DMS114 treated with DMSO at 0.1 percent for 48 hours (cell line): ENCODE data around the gene CRP.
"Not testable (repeated sequence)": the region's sequence is repeated elsewhere in the genome, so short reads cannot be mapped to it uniquely, and the experiment has no call there.

ENCODE experiments used
- DNase-seq: peaks from one replicate; lab custom pipeline; 2025; ENCODE audit not compliant: unreplicated experiment; lab: John Stamatoyannopoulos, UW

The CRP gene, protein sequence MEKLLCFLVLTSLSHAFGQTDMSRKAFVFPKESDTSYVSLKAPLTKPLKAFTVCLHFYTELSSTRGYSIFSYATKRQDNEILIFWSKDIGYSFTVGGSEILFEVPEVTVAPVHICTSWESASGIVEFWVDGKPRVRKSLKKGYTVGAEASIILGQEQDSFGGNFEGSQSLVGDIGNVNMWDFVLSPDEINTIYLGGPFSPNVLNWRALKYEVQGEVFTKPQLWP

GRCh38 chr1:159714529-159714928 lies at the start of gene CRP:
Gene CRP, minus strand, starts transcription at chr1:159714589. Its CDS starts 104 bp downstream, at chr1:159714485.
- DNase-seq: no peak

DNA sequence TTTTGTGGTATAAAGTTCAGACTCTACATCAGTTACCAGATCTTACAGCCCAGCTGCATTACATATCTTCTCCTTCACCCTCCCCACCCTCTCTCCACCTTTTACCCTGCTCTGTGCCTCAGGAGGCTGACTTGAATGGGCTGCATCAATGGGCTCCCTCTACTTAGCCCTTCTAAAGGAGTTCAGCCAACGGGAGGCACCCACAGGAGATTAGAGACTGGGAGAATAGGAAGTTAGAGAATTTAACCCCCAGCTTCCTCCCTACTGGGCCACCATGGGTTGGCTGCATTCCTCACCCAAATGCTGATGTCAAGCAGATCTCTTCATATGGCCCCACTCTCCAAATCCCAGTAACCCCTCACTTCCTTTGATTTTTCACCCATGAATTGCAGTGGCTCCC lies 49.3 kb upstream of the CRP start:
- no peak for DNase-seq

DNA sequence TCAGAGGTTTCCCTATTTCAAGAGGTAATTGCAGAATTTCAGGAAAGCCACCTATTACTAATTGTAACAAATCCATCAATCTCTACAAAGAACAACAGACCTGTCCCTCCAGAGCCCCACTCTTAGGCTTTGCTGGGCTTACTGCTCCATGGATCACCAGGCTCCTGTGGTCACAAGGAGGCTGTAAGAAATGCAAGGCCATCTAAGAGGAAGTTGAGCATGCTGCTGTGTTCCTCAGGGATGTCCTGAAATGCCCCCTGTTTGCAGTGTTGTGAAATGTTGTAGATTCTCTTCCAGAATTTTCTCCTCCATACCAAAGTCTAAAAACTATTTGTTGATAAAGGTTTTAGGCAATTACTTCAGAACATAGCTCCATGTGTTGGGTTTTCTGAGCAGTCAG lies 42.0 kb upstream of the CRP start:
- DNase-seq: no peak

- DNase-seq: no peak
Measured at GRCh38 chr1:159755451-159756007, 41.1 kb upstream of the CRP start.

DNA sequence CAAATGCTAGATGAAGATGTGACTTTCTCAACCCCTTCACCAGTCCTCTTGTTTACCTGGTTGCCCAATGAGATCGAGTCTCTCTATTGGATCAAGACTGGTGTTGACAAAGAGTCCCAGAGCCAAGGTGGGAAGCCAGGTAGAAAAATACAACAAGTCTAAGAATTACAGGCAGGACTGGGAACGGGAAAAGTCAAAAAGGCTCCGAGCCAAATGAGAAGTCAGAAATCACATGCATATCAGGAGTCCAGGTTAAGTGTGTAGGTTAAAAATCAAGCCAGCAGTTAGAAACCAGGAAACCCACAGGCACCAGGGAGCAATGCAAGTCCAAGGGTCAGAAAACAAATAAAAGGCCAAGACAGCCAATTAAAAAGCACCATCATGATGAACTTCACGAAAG lies 39.0 kb upstream of the CRP start:
- no peak for DNase-seq

DNA sequence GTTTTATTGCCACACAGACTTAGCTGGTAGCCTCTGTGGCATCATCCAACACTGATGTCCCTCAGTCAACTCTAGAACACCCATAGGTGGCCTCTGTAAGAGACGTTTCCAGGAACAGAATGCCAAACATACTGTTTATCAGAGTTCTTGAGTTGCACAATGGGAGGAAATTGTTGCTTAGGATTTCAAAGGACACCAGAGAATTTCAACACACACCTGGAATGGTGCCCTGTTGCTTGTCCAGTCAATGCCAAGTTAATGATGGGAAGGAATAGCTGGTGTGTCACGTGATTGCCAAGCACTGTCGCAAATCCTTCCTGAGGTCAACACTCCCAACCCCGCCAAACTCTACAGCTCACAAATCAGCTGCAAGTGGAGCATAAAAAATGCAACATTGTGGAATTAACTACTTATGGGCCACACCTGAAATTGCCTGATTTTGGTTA lies 37.8 kb upstream of the CRP start:
- no peak for DNase-seq

DNA sequence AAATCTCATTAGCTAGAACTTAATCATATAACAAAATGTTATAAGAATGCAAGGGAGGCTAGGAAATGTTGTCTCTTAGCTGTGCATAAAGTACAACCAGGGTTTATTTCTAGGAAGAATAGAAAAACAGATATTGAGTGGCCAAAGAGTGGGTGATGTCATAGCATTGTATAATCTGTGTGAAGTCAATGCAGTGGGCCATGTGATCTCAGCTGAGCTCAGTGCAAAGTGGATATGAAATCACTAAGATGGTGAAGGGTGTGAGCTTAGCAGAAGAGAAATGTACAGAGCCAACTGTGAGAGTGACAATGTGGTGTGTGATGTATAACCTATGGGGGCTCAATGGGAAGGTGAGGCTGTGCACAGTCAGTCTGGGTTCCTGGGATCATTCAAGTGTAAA lies 36.6 kb upstream of the CRP start:
- DNase-seq: no peak

DNA sequence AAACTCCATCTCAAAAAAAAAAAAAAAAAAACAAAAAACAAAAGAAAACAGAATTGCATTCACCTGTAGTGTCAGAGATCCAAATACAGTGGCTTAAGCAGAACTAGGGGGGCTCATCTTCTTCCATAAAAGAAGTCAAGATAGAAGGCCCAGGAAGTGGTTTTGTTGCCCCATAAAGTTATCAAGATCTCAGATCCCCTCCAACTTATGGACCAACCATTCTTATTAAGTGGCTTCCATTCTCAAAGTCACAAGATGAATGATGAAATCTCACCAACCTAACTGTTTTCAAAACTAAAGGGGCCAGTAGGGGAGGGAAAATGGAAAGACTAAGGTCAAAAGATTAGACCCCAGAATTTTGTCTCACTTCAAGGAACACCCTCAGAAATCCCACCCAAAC lies 36.2 kb upstream of the CRP start:
- no peak for DNase-seq

GRCh38 chr1:159749630-159750029 lies 35.2 kb upstream of the CRP start:
- DNase-seq: no peak

DNA sequence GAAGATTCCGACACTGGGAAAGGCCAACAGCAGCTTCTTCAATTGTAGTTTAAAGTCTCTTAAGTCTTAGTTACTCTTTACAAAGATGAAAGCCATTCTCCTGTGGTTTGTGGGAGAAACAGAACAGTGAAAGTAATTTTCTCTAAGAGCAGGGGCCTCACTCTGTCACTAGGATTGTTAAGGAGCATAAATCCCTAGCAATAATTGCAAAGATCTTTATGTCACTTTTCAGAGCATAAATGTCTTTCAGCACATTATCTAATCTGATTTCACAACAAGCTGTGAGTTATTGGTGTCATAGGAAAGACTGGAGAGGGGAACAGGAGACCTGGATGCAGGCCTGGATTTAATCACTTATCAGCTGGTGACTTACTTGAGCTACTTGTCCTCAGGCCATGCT lies 34.0 kb upstream of the CRP start:
- no peak for DNase-seq

GRCh38 chr1:159746666-159747065 lies 32.3 kb upstream of the CRP start:
- no peak for DNase-seq

DNA sequence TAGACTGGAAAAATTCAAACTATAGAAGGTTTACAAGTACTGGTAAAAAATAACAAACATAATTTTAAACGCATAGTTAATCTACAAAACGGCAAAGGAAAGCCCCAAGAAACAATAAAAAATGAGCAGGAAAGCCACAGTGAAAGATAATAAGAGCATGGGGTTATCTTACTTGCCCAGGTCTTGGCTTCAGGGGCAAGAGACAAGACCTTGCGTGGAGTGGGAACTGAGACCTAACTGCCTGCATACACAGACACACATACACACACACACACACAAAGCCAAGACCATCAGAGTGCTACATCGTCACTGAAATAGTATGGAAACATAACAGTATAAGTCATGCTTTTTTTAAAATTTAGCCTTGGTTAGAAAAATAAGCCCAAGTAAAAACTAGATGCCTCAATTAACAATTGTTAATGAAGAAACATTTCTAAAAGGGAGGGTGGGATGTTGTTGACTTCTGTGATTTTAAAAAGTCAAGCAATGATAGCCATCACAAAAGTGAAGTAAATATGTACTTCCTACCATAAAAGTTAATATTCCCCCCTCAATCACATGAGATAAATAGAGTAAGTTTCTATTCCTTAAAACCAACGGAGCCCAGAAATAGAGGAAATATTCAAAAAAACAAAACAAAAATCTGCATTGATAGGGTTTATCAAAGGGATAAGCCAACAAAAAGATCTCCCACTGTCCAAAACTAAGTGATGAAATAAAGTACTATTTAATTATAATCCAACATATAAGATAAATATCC lies 29.4 kb upstream of the CRP start:
- DNase-seq: no peak

DNA sequence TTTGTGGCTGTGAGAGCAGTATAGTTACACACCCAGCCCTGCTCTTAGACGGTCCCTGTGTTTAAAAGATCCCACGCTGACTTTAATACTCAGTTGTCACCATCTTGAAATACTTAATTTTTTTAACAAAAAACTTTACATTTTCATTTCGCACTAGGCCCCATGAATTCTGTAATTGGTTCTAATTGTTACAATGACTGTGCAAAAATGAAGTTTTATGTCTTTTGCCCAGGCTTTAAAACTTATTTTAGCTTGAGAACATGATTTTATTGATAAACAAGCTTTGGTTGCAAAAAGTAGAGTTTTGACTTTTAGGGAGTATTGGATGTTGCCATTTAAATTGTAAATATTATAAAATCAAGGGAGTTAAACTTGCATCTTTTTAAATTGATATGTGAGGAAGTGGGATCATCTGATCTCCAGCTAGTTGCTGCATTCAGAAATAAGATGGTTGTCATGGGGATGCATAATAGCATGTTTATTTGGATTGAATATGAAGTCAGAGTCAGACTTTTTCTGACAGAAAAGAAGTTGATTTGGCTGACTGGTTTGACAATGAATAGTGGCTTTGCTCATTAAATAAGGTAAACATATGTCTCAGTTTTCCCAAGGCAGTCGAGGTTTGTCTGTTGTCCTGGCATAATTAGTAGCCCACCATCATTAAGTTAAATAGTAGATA lies 23.0 kb upstream of the CRP start:
- no peak for DNase-seq

DNA sequence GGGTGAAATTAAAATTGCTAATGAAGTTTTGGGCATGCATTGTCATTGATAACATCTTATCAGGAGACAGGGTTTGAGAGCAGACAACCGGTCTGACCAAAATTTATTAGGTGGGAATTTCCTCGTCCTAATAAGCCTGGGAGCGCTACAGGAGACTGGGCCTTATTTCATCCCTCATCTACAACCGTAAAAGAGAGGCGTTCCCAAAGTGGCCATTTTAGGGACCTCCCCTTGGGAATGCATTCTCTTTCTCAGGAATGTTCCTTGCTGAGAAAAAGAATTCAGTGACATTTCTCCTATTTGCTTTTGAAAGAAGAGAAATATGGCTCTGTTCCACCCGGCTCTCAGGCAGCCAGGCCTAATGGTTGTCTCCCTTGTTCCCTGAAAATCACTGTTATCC lies 8.8 kb upstream of the CRP start:
- DNase-seq: not testable (repeated sequence)

DNA sequence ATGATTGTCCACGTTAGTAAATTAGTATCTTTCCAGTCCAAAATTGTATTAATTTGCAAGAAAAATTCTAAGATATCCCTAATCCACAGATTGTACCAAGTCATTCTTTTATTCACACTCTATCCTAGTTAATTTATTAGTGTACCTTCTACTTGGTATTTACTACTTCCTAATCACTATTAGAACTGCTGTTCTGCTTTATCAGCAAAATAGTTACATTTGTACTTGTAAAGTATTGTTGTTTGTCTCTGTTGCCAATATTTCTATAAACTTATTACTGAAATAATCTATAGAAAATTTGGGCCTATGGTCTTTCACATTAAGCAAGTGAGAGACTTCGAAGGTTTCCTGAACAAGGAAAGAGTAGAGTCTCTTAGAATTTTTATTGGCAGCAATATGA lies 5.6 kb upstream of the CRP start:
- no peak for DNase-seq

- DNase-seq: no peak
Measured at GRCh38 chr1:159715855-159716254, 1.5 kb upstream of the CRP start.

DNA sequence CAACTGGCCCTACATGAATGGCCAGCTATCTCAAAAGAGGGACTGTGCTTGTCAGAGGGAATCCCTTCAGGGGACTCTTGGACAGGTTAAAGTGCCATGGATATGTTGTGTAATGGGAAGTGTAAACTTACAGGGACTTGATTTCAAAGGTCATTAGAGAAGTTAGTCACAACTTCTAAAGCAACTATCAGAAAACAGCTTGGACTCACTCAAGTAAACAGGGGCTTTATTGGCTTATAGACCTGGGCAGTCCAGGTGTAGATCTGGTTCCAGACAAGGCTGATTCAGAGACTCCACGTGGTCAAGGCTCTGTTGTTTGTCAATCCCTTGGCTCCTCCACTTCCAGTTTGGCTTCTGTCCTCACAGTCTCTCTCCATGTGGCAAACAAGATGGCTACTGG lies 2.3 kb downstream of the CRP start:
- no peak for DNase-seq

DNA sequence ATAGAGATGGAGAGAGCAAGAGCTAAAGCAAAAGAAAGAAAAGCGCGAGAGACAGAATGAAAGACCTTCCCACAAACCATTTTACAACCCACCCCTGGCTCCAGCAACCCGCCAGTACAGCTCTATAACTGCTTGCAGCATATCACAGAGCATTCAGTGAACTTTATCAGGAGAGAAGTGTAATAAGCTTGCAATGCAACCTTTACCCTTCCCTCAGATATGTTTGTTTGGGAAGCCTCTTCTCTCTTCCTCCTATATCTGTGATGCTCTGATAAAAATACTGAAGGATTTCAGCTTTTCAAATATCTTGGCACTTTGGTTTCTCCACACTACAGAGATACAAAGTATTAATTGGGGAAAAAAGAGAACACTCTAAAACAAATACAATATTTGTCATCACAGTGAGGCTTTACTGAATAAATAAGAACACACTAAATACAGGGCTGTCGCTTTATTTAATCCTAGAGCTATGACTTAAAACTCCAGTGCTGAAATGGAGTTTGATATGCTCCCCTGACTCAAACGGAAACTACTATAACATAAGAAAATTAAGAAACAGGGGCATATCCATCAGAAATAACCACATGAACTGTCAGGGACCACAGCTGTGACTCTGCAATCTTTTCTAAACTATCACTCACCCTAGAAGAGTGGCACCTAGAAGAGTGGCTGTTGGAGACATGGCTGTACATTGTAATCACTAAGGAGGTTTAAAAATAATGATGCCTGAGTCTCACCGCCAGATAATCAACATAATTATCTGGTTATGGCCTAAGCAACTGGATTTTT lies 6.7 kb downstream of the CRP start:
- no peak for DNase-seq

DNA sequence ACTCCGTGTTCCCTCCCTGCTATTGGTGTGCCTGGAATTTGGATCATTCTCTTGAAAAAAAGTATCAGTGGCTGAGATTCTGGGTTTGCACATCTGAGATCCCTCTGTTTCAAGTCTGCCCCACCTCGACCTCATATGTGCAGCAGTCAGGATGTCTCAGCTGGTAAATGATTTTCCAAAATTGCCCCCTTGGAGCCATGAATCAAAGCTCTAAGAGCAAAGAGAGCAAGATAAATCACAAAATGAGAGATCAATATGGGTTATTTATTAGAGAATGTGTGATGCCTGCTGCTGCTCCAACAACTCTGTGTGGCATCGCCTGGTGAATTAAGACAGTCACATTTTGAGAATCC lies 8.5 kb downstream of the CRP start:
- no peak for DNase-seq

DNA sequence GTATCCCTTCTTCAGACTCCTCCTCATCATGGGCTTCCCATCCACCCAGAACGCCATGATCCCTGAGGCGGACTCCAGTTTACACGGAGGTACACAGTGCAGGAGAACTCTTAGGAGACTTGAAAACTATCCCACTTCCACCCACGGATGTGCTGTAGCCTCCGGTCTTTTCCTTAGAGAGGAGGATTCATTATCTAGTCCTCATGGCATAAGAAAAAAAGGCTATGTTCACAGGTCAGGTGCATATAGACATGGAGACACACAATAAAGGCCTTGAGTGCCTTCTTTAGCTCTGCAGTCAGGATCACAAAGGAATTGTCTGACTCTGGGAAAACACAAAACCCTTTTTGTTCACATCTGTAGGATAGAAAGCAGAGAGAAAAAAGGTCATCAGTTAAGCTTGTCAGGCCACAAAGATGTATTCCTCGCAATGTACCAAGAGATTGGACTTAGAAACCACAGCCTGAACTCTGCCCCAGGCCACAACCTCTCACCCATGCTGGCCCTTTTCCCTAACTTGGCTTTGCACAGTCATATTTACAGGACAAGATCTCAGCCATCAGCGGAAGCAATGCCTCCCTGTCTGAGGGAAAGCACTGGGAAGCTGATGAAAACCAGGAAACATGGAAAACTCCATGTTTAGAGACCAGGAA lies 9.0 kb downstream of the CRP start:
- DNase-seq: no peak

DNA sequence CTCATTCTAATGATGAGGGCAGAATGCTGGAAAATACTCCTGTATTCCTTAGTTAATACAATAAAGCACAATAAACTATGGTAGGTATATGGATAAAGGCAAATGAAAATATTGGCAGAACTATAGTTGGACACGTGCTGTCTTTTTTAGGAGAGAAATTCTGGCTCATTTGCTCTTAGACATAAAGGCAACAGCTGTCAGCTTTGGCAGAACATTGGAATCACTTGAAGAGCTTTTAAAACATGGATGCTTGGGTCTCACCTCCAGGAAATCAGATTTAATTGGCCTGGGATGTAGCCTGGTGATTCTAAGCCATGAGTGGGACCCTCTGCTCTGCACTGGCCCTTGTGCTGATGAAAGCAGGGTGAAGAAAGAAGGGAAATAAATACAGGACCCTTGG lies 9.9 kb downstream of the CRP start:
- DNase-seq: no peak
